K562 treated with DMSO at 1 percent for 4 hours (cell line): ENCODE results near the gene ACP6. TPM values are rescaled to one million over a fixed set of nuclear protein-coding genes. Genes with fewer than 3 reads are reported as not detected.

Source experiments
- total RNA-seq: library from RNA; unstranded; fragments of 300-600 nt; gene quantifications from 2 replicates; pipeline ENCODE4 v1.2.3, GENCODE V29; 2022; ENCODE audit not compliant: insufficient read depth

ACP6 gene
- 0.64 and 0.75 TPM in 2 replicates for total RNA-seq

DNA sequence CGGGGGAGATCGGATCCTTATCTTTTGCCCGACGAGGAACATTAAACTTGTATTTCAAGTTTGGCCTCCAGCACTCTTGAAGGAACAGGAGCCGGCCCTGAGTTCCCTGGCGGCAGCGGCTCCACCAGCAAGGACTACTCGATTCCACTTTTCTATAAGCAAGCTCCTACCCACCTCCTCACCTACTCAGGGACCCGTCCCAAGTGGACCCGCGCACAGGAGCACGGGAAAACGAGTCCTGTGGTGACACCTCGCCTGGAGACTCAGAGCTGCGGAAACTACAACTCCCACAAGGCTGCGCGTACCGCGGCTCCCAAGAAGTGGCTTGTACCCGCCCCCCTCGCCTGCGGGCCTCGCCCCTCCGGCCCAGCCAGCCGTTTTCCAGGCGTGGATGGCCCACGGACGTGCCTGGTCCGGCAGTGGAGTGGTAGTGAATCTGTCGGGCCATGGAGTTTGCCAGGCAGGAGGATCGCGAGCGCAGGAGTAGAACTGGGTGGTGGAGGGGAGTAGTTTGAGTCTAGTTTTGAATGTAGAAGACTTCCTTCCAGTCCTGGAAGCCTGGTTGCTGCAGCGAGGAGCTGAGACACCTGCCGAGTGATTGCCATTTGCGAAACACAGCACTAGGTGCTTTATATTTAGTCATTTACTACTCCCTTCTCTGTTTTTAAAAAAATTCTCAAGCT is at the start of gene ACP6:
Gene ACP6, minus strand, starts transcription at position 206 of the 683 bp plus-strand sequence. CDS start 476 bp downstream, outside the sequence.

Other genes with a start within 250 kb of the ACP6 start
- 2.9 and 6.7 TPM in 2 replicates for gene BCL9, start 129.0 kb downstream of the ACP6 start, total RNA-seq
- not detected in 2 replicates for gene GJA5, start 90.1 kb upstream of the ACP6 start, total RNA-seq
- not detected in 2 replicates for gene GJA8, start 232.3 kb upstream of the ACP6 start, total RNA-seq